Subcutaneous adipose tissue (tissue), 4 donors: ENCODE data around the gene ZDHHC8. TPM values are rescaled to one million over a fixed set of nuclear protein-coding genes. Genes with fewer than 3 reads are reported as not detected.

Source experiments
- total RNA-seq, 4 donors: library from RNA; depleted of rRNA; stranded (reverse); fragments of >200 nt; gene quantifications; one replicate each; pipeline ENCODE4 v1.1.0, GENCODE V29; 2016
- TF ChIP-seq, protein P1 (sequence below): fragments of 450-650 bp; IDR thresholded peaks from one replicate; pipeline ENCODE4 v1.5.1; 2016; ENCODE audit warnings: low read depth, mild to moderate bottlenecking, control low read depth, antibody characterized with exemption, moderate library complexity

Gene ZDHHC8
- total RNA-seq, 4 donors from 2014 or later = 7.0 to 32.2 (median 11.0) TPM

DNA sequence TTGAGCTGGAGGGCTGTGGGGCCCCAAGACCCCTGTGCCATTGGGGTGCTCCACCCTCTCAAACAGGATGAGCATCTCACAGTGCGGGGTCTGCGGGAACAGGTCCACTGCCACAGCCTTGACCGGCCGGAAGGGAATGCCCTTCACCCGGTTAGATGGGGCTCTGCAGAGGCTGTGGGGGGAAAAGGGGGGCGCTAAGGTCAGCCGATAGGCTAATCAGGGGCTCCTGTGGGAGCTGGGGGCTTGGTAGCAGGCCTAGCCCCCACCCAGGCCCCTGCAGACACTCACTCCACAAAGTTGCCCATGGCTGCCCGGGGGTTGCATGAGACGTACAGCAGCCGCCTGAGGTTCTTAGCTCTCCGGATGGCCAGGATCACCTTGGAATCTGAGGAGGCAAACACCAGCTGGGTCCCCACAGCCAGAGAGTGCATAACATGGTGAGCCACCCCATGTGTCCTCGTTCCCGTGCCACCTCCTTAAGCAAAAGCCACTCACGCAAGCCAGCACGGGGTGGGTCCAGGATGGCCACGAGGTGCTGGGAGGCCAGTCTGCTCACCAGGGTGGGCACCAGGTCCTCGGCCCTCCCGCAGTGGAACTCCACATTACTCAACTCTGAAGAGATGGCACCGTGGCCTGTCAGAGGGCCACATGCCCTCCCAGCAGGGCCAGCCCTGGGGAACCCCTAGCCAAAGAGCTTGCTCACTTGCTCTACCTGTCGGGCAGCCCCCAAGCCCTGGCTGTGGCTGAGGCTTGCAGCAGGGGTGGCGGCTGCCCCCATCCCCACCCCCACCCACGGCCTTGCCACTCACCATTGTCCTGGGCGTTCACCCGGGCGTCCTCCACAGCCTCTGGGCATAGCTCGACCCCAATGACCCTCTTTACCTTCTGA, 18.7 kb upstream of the ZDHHC8 start:
- TF ChIP-seq, protein P1, sequence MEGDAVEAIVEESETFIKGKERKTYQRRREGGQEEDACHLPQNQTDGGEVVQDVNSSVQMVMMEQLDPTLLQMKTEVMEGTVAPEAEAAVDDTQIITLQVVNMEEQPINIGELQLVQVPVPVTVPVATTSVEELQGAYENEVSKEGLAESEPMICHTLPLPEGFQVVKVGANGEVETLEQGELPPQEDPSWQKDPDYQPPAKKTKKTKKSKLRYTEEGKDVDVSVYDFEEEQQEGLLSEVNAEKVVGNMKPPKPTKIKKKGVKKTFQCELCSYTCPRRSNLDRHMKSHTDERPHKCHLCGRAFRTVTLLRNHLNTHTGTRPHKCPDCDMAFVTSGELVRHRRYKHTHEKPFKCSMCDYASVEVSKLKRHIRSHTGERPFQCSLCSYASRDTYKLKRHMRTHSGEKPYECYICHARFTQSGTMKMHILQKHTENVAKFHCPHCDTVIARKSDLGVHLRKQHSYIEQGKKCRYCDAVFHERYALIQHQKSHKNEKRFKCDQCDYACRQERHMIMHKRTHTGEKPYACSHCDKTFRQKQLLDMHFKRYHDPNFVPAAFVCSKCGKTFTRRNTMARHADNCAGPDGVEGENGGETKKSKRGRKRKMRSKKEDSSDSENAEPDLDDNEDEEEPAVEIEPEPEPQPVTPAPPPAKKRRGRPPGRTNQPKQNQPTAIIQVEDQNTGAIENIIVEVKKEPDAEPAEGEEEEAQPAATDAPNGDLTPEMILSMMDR = no peak

DNA sequence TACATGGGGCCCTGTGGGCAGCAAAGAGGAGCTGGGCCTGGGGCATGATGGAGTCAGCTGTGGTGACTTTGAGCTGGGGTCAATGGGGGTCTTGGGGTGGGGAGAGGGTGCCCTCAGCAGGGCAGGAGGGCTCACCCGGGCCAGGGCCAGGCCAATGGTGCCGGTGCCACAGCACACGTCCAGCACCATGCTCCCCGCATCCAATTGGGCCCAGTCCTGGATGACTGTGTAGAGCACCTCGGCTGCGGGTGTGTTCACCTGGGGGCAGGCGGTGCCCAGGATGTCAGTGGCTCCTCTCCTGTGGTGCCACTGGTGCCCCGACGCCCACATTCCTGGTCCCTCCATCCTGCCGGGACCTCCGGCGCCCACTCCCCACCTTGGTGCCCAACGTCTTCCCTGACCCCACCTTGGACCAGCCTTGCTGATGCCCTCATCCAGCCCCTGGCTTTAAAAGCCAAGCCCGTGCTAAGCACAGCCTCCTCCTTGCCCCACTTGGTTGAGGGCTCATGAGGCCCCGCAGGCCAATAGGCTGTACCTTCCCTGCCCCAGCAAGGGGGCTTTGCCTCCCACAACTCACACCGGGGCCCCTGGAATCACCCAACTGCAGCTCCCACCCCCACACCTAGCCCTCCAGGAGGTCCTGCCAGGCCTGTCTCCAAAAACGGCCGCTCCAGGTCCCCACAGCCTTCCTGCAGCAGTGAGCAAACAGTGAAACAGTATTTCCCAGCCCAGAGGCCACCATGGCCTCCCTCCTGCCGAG, 17.9 kb upstream of the ZDHHC8 start:
- TF ChIP-seq, protein P1 = no peak

DNA sequence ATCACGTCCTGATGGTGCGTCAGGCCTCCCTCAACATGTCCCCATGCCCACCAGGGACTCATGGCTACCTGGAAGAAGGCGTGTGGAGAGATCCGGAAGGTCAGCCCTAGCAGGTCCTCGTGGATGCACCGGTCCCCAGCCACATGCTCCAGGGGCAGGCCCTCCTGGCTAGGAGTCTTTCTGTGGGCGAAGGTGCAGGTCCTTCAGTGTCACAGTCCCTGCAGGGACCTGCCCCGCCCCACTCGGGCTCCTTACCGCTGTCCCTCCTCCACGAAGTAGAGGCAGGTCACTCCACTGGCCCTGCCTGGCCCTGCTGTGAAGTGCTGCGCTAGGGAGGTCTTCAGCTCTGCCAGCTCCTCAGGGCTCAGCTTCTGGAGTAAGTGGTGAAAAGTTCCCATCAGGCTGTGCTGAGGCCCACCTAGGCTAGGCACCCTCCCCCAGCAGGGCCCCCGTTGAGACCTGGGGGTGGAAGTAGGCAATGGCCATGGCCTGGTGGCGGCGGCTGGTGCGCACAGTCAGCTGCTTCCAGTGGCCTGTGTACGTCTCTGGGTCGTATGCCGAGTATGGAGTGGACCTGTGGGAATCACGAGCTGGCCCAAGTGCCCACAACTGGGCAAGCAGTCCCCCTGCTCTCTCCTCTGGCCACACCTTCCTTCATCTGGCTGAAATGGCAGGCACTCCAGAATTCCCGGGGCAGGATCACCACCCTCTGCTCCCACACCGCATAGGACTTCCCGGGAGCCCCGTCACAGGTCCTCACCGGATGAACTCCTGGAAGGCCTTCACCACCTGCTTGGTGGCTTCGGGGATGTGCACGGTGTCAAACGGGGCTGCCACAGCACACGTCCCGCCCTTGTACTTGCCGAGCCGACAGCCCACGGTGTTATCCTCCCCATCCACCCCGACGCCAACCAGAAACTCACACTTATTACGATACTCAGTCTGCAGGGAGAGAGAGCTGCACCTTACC, 16.8 kb upstream of the ZDHHC8 start:
- TF ChIP-seq, protein P1 = no peak

DNA sequence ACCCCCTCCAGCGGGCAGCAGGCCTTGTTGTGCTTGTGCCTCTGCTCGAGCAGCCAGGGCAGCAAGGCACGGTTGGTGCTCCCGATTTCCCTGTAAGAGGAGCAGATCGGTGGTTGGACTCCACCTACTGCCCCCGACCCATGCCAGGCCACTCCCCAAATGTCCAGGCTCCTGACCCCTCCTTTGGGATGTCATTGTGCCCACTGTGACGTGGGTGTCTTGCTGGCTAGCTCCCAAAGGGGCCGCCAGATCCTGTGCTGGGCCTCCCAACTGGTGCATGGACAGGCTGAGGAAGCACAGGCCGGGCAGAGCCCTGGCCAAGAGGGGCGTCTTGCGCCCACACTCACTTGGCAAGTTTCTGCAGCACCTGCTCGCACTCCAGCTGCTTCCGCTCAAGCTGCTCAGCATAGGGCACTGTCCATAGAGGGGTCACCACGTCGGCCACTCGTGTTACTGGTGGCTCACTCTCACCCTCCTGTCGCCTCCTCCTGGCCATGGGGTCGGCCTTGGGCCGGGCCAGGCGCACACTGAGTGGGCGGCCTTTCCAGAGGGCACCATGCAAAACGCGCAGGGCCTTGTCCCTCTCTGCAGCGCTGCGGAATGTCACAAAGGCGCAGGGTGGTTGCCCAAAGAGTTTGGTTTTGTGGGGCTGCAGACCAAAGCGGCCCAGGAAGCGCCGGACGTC, 15.8 kb upstream of the ZDHHC8 start, which contains the start of gene RANBP1:
Gene RANBP1 (plus strand): TSS at position 414 of the 685 bp plus-strand sequence. CDS start 81 bp downstream, at position 495.
- TF ChIP-seq, protein P1 = no peak

DNA sequence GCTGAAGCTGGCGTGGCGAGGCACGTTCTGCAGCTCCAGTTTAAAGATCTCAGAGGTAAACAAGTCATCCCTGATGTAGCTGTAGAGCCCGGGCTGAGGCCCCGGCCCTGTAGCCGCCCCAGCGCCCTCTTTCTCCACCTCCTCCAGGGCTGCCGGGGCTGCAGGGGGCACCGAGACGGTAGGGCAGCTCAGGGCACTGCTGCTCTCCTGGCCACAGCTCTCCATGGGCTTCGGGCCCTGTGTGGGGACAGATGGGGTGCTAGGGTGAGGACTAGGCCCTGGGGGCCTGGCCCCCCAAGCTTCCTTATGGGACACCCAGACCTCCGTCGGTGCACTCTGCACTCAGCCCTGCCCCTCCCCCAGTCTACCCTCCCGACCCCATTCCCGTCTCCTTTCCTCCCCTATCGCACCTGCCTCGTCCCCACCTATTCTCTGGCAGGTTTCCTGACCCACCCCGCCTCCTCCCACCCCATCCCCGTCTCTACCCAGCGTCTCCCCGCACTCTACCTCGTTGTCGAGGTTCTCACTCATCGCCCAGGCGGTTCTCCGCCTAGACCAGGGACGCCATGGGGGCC, 15.1 kb upstream of the ZDHHC8 start:
- TF ChIP-seq, protein P1 = no peak

DNA sequence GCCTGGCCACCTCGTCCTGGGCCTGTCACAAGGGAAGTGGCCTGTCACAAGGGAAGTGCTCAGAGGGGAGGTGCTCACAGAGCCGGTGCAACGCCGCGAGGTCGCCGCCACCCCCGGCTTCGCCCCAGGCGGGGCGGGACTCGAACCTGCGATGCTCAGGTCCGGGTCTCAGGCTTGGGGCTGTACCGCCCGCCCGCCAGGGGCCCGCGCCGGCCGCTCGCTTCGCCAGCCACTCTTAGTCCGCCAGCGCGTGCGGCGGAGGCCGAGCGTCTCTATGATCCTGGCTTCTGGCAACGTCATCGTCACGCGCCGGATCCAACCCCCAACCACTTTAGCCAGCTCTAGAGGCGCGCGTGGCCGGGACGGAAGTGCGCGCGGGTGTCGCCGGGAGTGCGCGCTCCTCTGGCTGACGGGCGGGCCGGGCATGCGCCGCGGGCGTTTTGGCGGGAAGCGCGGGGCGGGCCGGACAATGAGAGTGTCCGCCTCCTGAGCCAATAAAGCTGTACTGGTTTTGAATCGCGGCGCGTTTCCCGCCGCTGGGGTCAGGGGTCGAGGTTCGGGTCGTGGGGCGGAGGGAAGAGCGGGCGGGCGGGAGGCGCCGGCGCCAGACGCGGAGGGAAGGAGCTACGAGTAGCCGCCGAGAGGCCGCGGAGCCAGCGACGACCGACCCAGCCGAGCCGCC, 14.5 kb upstream of the ZDHHC8 start, which contains the start of gene TRMT2A:
Gene TRMT2A (minus strand): TSS at position 276 of the 682 bp plus-strand sequence. CDS start 320 bp downstream, outside the sequence.
- TF ChIP-seq, protein P1 = no peak
